ENCODE measurements around the gene CNKSR2. TPM values are rescaled to one million over a fixed set of nuclear protein-coding genes. Genes with fewer than 3 reads are reported as not detected.

The CNKSR2 gene
- total and polyA plus RNA-seq, 4 donors: 0.55 to 3.3 (median 2.0) TPM

- 94% methylated on average over 3 of the region's 3 CpGs for WGBS
- H3K9me3 ChIP-seq (ENCODE audit: control insufficient read depth in 4 of 4, low read length in 3 of 4): no peaks in the 10 kb centered on the region
- H3K36me3 ChIP-seq (ENCODE audit: control insufficient read depth in 4 of 4, insufficient read depth in 3 of 4, low read depth in 1 of 4, low read length in 3 of 4): no peaks in the 10 kb centered on the region
- no peak overlapping the region for H3K4me3 ChIP-seq (ENCODE audit: low read depth in 1 of 3, low read length in 3 of 3)
- H3K4me1 ChIP-seq (ENCODE audit: control insufficient read depth in 4 of 4, insufficient read depth in 4 of 4, low read length in 3 of 4): no peaks in the 10 kb centered on the region
- H3K27me3 ChIP-seq (ENCODE audit: control insufficient read depth in 4 of 4, insufficient read depth in 4 of 4, low read length in 3 of 4): no peaks in the 10 kb centered on the region
- H3K9ac ChIP-seq (ENCODE audit: low read depth in 1 of 2, low read length in 2 of 2): no peak overlapping the region
- TF ChIP-seq SP1 (IDR thresholded peaks at IDR 0.05) (no peak), FOXA2 (IDR thresholded peaks at IDR 0.05) (no peak), RAD21 (IDR thresholded peaks at IDR 0.05) (no peak)
- TF ChIP-seq, protein P1, sequence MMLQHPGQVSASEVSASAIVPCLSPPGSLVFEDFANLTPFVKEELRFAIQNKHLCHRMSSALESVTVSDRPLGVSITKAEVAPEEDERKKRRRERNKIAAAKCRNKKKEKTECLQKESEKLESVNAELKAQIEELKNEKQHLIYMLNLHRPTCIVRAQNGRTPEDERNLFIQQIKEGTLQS (IDR thresholded peaks at IDR 0.05): no peak
- H3K27ac ChIP-seq (ENCODE audit: low read depth in 1 of 2, low read length in 2 of 2): no peak overlapping the region
- no peak for DNase-seq (ENCODE audit: low spot score)
Measured at GRCh38 chrX:21691512-21692018, 317.3 kb downstream of the CNKSR2 start.

DNA sequence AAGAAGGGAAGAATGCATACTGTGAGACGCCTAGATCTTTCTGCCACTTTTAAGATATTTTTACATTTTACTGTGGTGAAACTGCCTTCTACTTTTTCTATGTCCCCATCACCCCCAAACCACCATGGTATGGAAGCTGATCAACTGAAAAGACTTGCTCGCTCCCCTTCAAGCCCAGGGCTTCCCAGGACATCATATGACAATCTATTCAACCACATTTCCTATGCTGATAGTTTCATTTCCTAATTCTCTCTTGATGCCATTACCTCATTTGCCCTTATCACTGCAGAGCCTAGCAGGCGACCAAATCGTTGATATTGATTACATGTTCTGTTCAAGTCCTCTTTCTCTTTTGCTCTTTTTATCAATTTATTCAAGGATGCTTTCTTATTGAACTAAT, 324.1 kb downstream of the CNKSR2 start:
- no peak for DNase-seq (ENCODE audit: low spot score)
- H3K4me3 ChIP-seq (ENCODE audit: low read depth in 1 of 3, low read length in 3 of 3): no peak overlapping the region
- no peaks in the 10 kb centered on the region for H3K27me3 ChIP-seq (ENCODE audit: control insufficient read depth in 4 of 4, insufficient read depth in 4 of 4, low read length in 3 of 4)
- H3K9me3 ChIP-seq (ENCODE audit: control insufficient read depth in 4 of 4, low read length in 3 of 4): no peaks in the 10 kb centered on the region
- WGBS: 61% methylated on average over 4 of the region's 4 CpGs
- TF ChIP-seq SP1 (IDR thresholded peaks at IDR 0.05): no peak
- no peak for TF ChIP-seq CTCF (IDR thresholded peaks at IDR 0.05; ENCODE audit: low read depth, low read length, missing input control)
- TF ChIP-seq, protein P1 (IDR thresholded peaks at IDR 0.05): no peak
- TF ChIP-seq RXRA (IDR thresholded peaks at IDR 0.05): no peak
- TF ChIP-seq NR2F2 (IDR thresholded peaks at IDR 0.05): no peak
- TF ChIP-seq EGR1 (IDR thresholded peaks at IDR 0.05; ENCODE audit: low read depth in 2 of 2): no peak
- TF ChIP-seq JUND (IDR thresholded peaks at IDR 0.05): no peak
- no peak for TF ChIP-seq FOXA2 (IDR thresholded peaks at IDR 0.05)
- no peak for TF ChIP-seq HNF4A (conservative IDR thresholded peaks at IDR 0.05)
- no peak for TF ChIP-seq HNF4G (IDR thresholded peaks at IDR 0.05)
- no peak for TF ChIP-seq RAD21 (IDR thresholded peaks at IDR 0.05)
- TF ChIP-seq, protein P2, sequence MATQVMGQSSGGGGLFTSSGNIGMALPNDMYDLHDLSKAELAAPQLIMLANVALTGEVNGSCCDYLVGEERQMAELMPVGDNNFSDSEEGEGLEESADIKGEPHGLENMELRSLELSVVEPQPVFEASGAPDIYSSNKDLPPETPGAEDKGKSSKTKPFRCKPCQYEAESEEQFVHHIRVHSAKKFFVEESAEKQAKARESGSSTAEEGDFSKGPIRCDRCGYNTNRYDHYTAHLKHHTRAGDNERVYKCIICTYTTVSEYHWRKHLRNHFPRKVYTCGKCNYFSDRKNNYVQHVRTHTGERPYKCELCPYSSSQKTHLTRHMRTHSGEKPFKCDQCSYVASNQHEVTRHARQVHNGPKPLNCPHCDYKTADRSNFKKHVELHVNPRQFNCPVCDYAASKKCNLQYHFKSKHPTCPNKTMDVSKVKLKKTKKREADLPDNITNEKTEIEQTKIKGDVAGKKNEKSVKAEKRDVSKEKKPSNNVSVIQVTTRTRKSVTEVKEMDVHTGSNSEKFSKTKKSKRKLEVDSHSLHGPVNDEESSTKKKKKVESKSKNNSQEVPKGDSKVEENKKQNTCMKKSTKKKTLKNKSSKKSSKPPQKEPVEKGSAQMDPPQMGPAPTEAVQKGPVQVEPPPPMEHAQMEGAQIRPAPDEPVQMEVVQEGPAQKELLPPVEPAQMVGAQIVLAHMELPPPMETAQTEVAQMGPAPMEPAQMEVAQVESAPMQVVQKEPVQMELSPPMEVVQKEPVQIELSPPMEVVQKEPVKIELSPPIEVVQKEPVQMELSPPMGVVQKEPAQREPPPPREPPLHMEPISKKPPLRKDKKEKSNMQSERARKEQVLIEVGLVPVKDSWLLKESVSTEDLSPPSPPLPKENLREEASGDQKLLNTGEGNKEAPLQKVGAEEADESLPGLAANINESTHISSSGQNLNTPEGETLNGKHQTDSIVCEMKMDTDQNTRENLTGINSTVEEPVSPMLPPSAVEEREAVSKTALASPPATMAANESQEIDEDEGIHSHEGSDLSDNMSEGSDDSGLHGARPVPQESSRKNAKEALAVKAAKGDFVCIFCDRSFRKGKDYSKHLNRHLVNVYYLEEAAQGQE (IDR thresholded peaks at IDR 0.05): no peak
- TF ChIP-seq GABPA (IDR thresholded peaks at IDR 0.05 in 1 of 2, conservative IDR thresholded peaks at IDR 0.05 in 1 of 2): no peak
- no peaks in the 10 kb centered on the region for H3K36me3 ChIP-seq (ENCODE audit: control insufficient read depth in 4 of 4, insufficient read depth in 3 of 4, low read depth in 1 of 4, low read length in 3 of 4)
- no peak overlapping the region for H3K27ac ChIP-seq (ENCODE audit: low read depth in 1 of 2, low read length in 2 of 2)
- peaks cover 0 to 11% (median 6%) of the 10 kb centered on the region in 4 donors for H3K4me1 ChIP-seq (ENCODE audit: control insufficient read depth in 4 of 4, insufficient read depth in 4 of 4, low read length in 3 of 4)
- no peak overlapping the region for H3K9ac ChIP-seq (ENCODE audit: low read depth in 1 of 2, low read length in 2 of 2)
